ENCODE measurements around the gene GREB1L. TPM values are rescaled to one million over a fixed set of nuclear protein-coding genes. Genes with fewer than 3 reads are reported as not detected.
A peak's percentile ranks its signal among the peaks of the same experiment; 100 is the strongest.

GREB1L gene
- total and polyA plus RNA-seq, 10 of the 15 experiments (the other 5 are each of a cell fraction or from before 2014, with no cell fraction given), result under 0.01 to 0.11 (median 0.03) TPM; not detected in 1

- DNase-seq (ENCODE audit: low read depth, low spot score) (no peak), ATAC-seq (no peak), FAIRE-seq (no peak)
- ChIA-PET CTCF (interaction anchor here (1.8 kb wide), 1 partner anchor 8 kb away, joined by 4 read pairs; no protein-coding TSS in a partner anchor), SMC1A (ENCODE audit: uncharacterized antibody, unreplicated experiment) (interaction anchor here (0.6 kb wide), 2 partner anchors 143 to 1918 kb away, joined by 3 to 4 read pairs; no protein-coding TSS in a partner anchor), RAD21 (ENCODE audit: unreplicated experiment) (no interaction called here), POLR2A (interaction anchor here (0.7 kb wide), 1 partner anchor 21 kb away, joined by 3 read pairs; no protein-coding TSS in a partner anchor)
- Histone ChIP-seq H3K4me2 (ENCODE audit: control insufficient read depth, insufficient read depth) (no peak overlapping the region), H3K36me3 (ENCODE audit: control insufficient read depth in 2 of 2, insufficient read depth in 2 of 2, low read length in 1 of 2) (peaks cover 0 to 22% of the 10 kb centered on the region in 2 experiments; a peak in 3 of 4 replicates), H2AFZ (ENCODE audit: control insufficient read depth, low read depth, low read length) (no peak overlapping the region), H3K4me3 (no peak overlapping the region), H3K9me3 (replicated peaks; ENCODE audit: control insufficient read depth, insufficient read depth, low read length) (peaks cover under 1% of the 10 kb centered on the region; the same call in 2 of the 3 replicates), H3K27me3 (replicated peaks in 1 of 2; ENCODE audit: control insufficient read depth in 2 of 2, insufficient read depth in 2 of 2, low read length in 1 of 2) (no peaks in the 10 kb centered on the region), H3K4me1 (ENCODE audit: control insufficient read depth, insufficient read depth, low read length) (no peaks in the 10 kb centered on the region), H3K27ac (ENCODE audit: control insufficient read depth, insufficient read depth) (no peak overlapping the region), H3K79me2 (ENCODE audit: control insufficient read depth, insufficient read depth, low read length) (no peaks in the 10 kb centered on the region; the same call in 1 of the 2 replicates), H3K9ac (ENCODE audit: control insufficient read depth, insufficient read depth, low read length) (no peak overlapping the region), H4K20me1 (ENCODE audit: control insufficient read depth, insufficient read depth) (no peaks in the 10 kb centered on the region)
- 98% methylated on average over 6 of the region's 6 CpGs for WGBS (ENCODE audit: insufficient coverage, insufficient replicate concordance, low lambda C conversion rate, missing lambda C conversion rate)
- TSS peak; percentile 20 for BruUV-seq (replicated peaks)
- in situ Hi-C loops (cut with MboI), result no loop called here
- intact Hi-C loops (cut with micrococcal nuclease; ENCODE audit: unreplicated experiment), result no loop called here
- no peak for TF ChIP-seq JUNB (IDR thresholded peaks at IDR 0.05)
- no peak for TF ChIP-seq CBX3 (IDR thresholded peaks at IDR 0.05; ENCODE audit: borderline replicate concordance, low read depth)
- TF ChIP-seq RFX5 (IDR thresholded peaks at IDR 0.05; ENCODE audit: low read depth, low read length), result no peak
- TF ChIP-seq E2F8 (IDR thresholded peaks at IDR 0.05; ENCODE audit: low read depth, partially characterized antibody), result no peak
- no peak for TF ChIP-seq KDM1A (IDR thresholded peaks at IDR 0.05; ENCODE audit: borderline replicate concordance)
- no peak for TF ChIP-seq MXI1 (IDR thresholded peaks at IDR 0.05; ENCODE audit: low read depth, low read length)
- TF ChIP-seq IRF3 (IDR thresholded peaks at IDR 0.05), result no peak
- TF ChIP-seq SMARCA5 (IDR thresholded peaks at IDR 0.05), result no peak
- TF ChIP-seq STAT3 (IDR thresholded peaks at IDR 0.05; ENCODE audit: low read depth, low read length), result no peak
- no peak for TF ChIP-seq NFYB (IDR thresholded peaks at IDR 0.05; ENCODE audit: insufficient read depth, low read depth, low read length)
- TF ChIP-seq YBX1 (IDR thresholded peaks at IDR 0.05), result no peak
- TF ChIP-seq SUZ12 (IDR thresholded peaks at IDR 0.05; ENCODE audit: unreplicated experiment), result no peak
- no peak for TF ChIP-seq ATF3 (IDR thresholded peaks at IDR 0.05; ENCODE audit: borderline replicate concordance, extremely low read depth, low read depth, low read length)
- no peak for TF ChIP-seq CUX1 (IDR thresholded peaks at IDR 0.05; ENCODE audit: insufficient replicate concordance, low read depth, low read length)
- TF ChIP-seq LARP7 (IDR thresholded peaks at IDR 0.05), result no peak
Observed at GRCh38 chr18:21557607-21558253, 315.7 kb downstream of the GREB1L start.

Measured in GM12878 (cell line).